Inflammatory macrophage (primary cell): ENCODE measurements around the gene COL4A1.

Experiments used
- DNase-seq, 2 donors: peaks; one replicate each; pipeline ENCODE4 v3.0.0-alpha.2; 2020 to 2022

The COL4A1 gene

GRCh38 chr13:110291286-110291685 lies 15.7 kb downstream of the COL4A1 start:
- no peak for DNase-seq

- DNase-seq = no peak
These were observed 16.1 kb downstream of the COL4A1 start for GRCh38 chr13:110290826-110291225.

- DNase-seq = no peak
These were observed 16.8 kb downstream of the COL4A1 start for GRCh38 chr13:110290153-110290552.

GRCh38 chr13:110289661-110290060 lies 17.3 kb downstream of the COL4A1 start:
- DNase-seq = no peak

- DNase-seq = no peak
These were observed 17.8 kb downstream of the COL4A1 start for GRCh38 chr13:110289174-110289573.

- no peak for DNase-seq
These were observed 19.8 kb downstream of the COL4A1 start for GRCh38 chr13:110286833-110287819.

- no peak for DNase-seq
These were observed 20.7 kb downstream of the COL4A1 start for GRCh38 chr13:110285991-110286832.

GRCh38 chr13:110284779-110285484 lies 22.0 kb downstream of the COL4A1 start:
- no peak for DNase-seq

GRCh38 chr13:110283736-110284517 lies 23.0 kb downstream of the COL4A1 start:
- DNase-seq = no peak

- DNase-seq = no peak
These were observed 24.6 kb downstream of the COL4A1 start for GRCh38 chr13:110282316-110282841.

- DNase-seq = no peak
These were observed 25.2 kb downstream of the COL4A1 start for GRCh38 chr13:110281736-110282135.

- DNase-seq = no peak
These were observed 25.8 kb downstream of the COL4A1 start for GRCh38 chr13:110280985-110281688.

- DNase-seq = no peak
These were observed 26.6 kb downstream of the COL4A1 start for GRCh38 chr13:110280231-110280813.

GRCh38 chr13:110279684-110280083 lies 27.3 kb downstream of the COL4A1 start:
- no peak for DNase-seq

GRCh38 chr13:110278859-110279258 lies 28.1 kb downstream of the COL4A1 start:
- DNase-seq = no peak

GRCh38 chr13:110277357-110277975 lies 29.5 kb downstream of the COL4A1 start:
- DNase-seq = no peak

- no peak for DNase-seq
These were observed 30.4 kb downstream of the COL4A1 start for GRCh38 chr13:110276553-110276950.

- no peak for DNase-seq
These were observed 30.9 kb downstream of the COL4A1 start for GRCh38 chr13:110275931-110276552.

- DNase-seq = no peak
These were observed 32.3 kb downstream of the COL4A1 start for GRCh38 chr13:110274687-110275086.

- no peak for DNase-seq
These were observed 33.7 kb downstream of the COL4A1 start for GRCh38 chr13:110273254-110273653.
